GM15510 (cell line): ENCODE measurements around the gene URB1.

Source experiments
- POLR2A ChIP-seq: IDR thresholded peaks from 3 replicates; pipeline ENCODE4 v1.6.1; 2011; ENCODE audit warnings: borderline replicate concordance; ENCODE audit not compliant: insufficient read length; ENCODE audit errors: extremely low read depth

Gene URB1

DNA sequence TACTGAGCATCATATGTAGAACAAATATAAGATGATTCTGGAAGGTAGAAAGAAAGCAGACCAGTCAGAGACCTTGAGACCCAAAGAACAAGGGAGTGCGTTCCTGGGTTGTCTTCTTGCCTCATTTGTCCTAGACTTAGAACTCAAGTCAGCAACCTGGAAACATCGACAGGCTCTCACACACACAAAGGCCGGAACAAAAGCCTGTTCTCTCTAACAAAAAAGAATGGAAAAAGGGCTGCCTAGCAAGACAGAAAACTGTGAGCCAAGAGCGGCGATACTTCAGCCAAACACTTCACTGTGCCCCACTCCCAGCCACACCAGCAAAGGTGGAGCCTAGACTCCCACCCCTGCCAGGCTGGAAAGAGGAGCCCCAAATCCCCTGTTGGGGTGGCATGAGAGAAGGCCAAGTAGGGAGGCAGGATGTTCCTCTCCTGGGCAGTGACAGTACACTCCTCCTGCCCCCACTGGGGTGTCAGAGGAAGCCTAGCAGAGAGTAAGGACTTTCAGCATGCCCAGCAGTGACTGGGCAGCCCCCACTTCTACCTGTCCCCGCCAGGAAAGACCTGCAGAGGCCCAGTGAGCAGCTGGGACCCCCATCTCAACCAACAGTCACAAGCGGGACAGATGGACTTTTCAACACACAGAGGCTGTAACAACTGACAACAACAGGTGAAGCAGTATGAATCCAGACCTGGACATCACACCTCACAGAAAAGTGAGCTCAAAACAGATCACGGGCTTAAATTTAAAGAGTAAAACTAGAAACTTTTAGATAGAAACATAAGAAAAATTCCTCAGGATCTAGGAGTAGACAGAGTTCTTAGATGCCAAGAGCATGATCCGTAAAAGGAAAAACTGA is 61.1 kb downstream of the URB1 start:
- TF ChIP-seq POLR2A = no peak

DNA sequence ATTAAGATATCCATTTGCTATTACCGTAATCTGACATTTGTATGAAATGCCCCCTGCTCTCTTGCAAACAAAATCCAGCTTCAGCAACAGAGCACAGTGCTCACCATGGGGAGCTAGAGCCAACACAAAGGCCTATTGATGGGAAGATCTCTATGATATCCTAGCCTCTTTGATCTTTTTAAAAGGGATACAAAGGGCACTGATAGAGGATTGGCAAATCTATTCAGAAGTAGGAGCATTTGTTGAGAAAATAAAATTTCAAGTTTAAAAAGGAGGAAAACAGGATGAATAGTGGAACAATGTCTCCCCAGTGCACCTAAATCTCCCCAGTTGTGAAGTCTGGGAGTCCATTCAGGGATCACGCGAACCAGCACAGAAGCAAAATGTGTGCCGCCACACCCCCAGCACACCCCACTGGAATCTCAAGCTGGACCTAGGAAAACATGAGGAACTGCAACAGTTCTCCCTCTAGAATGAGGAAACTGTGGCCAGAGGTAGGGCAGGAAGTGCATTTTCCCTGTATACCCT is 62.0 kb downstream of the URB1 start:
- no peak for TF ChIP-seq POLR2A

DNA sequence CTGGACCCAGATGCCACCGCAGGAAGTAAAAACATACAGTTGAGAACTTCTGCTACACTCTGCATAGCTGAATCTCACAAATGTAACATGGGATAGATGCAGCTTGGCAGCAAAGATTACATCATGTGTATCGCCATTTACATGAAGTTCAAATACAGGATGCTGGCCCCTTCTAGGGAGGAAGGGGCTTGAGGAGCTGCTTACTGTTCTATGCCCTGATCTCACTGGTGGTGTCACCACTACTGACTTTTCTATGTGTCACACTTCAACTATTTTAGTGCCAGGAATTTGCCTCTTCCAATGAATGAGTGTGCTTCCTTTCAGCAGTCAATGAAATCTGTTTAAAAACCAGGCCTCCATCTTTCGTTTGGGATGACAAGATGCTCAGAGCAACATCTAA is 63.0 kb downstream of the URB1 start:
- TF ChIP-seq POLR2A = no peak

DNA sequence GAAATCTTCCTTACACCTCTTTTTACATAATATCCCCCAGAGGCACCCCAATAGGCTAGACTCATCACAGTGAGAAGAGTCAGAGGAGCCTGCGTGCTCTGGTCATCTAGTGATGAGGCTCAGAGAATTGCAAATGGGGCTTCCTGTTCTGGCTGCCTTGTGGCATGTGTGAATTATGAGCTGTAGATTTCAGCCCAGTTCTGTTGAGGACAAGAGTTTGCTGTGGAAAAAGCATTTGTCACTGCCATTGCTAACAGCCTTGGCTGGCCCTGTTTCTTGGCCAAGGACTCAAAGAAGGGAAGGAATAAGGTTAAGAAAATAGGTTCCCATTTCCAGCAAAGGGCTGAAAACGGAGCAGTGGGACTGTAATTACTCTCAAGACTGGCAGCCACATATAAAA is 63.5 kb downstream of the URB1 start:
- TF ChIP-seq POLR2A = no peak

DNA sequence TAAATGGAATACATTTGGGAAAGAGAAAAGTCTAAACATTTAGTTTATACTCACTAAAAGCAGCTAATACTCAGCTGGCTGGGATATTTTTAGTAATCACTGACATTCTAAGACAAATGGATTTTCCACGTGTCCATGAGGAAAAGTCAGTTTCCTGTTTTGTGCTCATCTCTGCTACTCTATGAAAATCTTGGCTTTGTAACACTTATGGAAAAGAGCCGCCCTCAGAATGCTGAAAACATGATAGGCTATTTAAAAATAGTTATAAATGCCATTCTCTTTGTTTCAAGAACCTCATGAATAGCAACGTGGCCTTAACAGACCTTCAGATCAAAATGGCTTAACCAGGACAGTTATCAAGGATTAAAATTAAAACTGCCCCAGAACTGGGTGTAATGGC is 64.2 kb downstream of the URB1 start:
- TF ChIP-seq POLR2A = no peak

DNA sequence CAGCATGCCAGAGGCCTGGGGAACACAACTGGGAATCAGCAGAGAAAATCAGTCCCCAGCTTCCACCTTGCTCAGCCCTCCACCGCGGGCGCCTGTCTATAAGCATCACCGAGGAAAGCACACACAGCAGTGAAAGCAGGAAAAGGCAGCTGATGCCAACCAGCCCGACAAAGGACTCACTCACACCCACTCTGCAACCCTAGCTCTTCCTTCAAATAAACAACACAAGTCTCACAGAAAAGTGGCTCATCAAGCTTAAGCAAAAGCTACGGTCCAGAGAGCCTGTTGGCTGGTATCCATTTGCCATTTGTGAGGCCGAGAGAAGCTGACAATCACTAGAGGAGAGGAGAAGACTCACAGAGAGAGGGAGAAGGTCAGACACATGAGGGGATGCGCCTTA is 67.1 kb downstream of the URB1 start:
- no peak for TF ChIP-seq POLR2A

DNA sequence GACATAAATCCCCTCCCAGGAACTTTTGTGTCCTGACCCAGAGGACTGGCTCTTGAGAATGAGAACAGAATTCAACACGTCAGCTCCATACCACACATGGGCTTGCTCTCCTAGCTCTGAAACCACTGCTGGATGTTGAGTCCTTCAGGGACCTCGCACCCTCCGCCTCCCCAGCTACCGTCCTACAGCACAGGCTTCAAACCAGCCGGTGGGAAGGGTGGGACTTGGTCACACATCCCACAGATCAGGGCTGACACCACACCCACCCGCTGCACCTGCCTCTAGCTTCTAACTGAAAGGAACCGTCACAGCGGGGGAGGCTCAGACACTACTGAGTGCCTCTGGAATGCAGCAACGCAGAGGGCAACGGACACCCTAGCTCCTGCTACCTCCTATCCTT is 70.1 kb downstream of the URB1 start:
- TF ChIP-seq POLR2A = no peak

DNA sequence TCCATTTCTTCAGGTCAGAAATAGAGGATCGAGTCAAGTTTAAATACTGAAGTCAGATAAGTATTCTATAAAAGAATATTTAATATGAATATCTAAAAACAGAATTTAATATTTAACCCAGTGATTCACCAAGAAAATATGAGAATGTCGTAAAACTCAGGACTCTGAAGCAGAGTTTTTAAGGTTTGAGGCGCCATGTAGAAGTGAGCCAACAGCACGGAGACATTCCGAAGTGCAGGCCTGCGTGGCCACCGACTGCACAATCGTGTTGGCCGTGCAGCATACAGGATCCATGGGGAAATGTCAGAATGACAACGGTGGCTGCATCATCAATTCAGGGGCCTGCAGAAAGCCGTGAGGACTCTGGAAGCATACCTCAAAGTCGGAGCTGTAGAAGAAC is 70.7 kb downstream of the URB1 start:
- no peak for TF ChIP-seq POLR2A

DNA sequence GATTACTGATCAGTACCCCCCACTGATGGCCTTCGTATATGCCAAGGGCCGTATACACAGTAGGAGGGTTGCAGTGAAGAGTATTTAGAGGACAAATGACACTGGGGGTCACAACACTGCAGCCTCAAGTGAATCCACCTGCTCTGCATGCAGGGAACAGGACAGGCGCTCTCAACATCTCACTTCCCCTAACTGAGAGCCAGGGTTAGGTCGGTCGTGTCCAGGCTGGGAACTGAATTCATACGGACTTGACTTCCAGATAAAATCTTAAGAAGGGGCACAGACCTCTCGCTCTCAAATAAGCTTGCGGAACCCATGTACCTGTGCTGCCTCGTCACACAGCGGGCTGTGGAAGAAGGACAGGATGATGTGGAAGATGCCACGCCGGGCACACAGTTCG is 71.3 kb downstream of the URB1 start:
- no peak for TF ChIP-seq POLR2A

DNA sequence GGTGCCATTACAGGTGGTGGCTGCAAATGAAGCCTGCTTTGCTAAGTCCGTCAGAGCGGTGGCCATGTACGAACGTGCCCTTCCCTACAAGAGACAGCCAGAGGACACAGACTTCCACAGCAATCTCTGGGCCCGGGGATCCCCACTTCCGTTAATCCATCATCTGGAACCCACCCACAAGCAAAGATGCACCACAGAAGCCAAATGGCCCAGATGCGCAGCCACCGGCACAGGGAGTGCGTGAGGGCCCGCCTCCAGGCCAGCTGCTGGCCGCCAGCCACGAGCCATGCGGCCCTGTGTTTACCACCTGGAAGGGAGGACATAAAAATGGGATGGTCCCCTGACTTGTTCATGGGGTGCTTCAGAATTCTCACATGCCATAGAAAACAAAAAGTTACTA is 72.1 kb downstream of the URB1 start:
- no peak for TF ChIP-seq POLR2A

DNA sequence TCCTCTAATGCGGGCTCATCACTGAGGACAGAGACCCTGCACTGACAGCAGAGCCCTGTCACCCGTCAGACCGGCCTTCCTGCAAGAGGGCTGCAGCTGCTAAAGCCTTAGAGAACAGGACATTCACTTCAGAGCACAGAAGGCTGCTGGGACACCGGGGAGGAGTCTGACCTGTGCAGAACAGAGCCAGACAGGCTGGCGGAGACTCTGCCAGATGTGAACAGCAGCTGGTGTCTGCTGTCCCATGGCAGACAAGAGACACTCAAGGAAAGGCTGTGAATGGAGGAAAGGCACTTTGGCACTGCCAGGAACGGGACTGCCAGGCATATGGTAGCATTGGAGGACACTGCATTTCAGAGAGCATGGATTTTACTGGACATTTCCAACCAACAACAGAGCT is 72.8 kb downstream of the URB1 start:
- no peak for TF ChIP-seq POLR2A

DNA sequence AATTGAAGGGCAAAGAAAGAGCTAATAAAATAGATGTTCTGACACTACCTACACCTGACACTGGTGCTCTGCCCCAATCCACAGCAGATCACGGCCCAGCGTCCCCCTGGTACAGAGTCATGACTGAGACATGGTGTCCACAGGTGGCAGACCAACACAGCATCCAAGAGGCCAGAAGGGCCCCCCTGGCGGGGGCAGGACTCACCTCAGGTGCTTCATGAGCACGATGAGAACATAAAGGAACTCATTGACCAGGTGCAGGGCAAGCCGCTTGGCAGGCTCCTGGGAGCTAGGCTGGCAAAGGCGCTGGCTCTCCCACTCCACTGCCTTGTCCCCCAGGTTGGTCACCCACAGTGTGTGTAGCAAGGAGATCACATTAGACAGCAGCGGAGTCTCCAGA is 73.8 kb downstream of the URB1 start:
- TF ChIP-seq POLR2A = no peak

DNA sequence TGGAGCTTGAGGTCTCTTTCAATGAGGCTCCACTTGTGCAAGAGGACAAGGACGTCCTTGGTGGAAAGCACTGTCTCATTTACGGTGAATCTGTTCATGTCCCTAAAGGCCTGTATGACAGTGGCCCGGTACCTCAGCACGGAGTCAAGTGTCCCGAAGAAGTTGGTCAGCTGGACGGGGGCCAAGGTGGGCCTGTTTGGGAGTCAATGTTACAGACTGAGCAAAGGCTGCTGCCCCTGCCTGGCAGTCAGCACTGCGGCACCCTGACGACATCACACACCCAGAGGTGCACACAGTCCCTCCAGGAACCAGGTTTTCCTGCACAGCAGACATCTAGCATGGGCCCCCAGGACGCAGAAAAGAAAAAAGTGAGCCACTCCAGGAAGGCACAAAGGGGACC is 75.1 kb downstream of the URB1 start:
- TF ChIP-seq POLR2A = no peak

DNA sequence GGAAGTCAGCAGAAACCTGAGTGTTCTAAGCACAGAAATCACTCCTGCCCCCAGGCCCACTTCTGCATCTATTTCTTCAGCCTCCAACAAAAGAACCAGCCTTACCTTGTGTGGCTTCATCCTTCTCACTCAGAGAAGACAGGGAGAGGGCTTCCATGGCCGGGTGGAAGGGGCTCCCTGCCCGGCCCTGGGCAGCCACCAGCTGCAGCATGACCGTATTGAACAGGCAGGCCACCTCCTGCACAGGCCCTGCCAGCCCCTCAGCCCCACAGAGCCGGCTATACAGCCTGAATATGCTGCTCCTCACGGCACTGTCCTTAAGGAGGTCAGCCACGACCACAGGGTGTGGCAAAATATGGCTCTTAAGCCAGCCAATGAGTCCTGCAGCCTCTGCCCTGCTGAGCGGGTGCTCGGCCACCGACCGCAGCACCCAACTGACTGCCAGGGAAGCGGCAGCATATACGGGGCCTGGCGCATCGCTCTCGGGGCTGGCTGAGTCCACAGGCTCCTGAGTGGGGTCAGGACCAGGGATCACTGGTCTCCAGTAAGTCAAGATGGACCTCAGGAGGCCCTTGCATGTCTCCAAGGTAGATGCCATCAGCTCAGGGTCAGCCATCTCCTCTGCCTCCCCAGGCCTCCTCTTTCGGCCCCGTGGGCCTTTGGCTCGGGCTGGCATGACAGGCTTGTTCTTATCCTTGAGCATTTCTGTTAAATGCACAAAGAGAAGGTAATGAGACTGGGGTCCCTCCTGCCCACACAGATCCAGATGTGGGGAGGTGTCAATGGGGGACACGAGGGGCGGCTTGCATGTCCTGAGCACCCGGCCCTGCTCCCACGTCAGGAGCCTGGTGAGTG is 76.2 kb downstream of the URB1 start:
- no peak for TF ChIP-seq POLR2A

DNA sequence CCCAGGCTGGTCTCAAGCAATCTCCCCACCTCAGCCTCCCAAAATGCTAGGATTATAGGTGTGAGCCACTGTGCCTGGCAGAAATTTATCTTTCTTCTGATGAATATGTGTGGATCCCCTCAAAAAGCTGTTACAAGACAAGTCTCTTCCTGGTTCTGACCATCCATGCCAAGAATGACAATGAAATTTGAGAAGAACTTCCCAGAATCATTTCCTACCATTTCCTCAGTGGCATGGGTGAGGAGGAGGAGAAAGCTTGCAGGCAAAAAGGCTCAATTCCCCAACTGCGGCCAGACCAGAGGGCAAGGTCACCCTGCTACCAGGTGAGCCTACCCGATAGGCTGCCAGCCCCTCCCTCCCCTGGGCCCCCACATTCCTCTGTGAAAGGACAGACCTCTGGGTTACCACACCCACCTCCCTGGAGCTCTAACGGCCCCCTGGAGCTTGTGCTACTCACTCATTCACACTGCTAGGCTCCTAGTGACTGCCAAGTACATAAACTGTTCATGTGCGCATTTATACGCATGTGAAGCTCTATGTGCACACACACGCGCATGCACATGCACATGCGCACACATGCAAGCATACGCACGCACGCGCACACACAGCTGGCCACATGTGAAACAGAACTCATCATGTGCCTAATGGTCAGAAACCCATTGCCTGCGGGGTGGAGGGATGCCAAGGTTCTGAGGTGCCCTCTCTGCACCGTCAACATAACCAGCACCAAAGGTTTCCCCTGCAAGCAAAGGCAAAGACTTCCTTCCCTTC is 77.1 kb downstream of the URB1 start:
- TF ChIP-seq POLR2A = no peak
